Vagina (tissue), 2 donors: Measurements from ENCODE around the gene HBE1.

ENCODE experiments used
- POLR2A ChIP-seq, 2 donors: fragments of 450-650 bp; IDR thresholded peaks; one replicate each; pipeline ENCODE4 v1.6.1; 2017; ENCODE audit warnings: antibody characterized with exemption in 2 of 2, mild to moderate bottlenecking in 2 of 2, moderate library complexity in 2 of 2
- POLR2AphosphoS5 ChIP-seq, 2 donors: sonication (generic); formaldehyde crosslinking; IDR thresholded peaks; one replicate each; pipeline ENCODE4 v1.9.0; 2017; ENCODE audit warnings: antibody characterized with exemption in 2 of 2, mild to moderate bottlenecking in 2 of 2, low read depth in 1 of 2; ENCODE audit not compliant: insufficient read depth in 1 of 2
- TF ChIP-seq, protein P1 (sequence below), 3 experiments: fragments of 450-650 bp in 2 of 3; fragments of 200-600 bp in 1 of 3; sonication (generic) in 1 of 3; IDR thresholded peaks; one replicate each; pipeline ENCODE4 v1.5.1; 2017 to 2019; ENCODE audit warnings: antibody characterized with exemption in 3 of 3, mild to moderate bottlenecking in 2 of 3, moderate library complexity in 2 of 3

GRCh38 chr11:5226732-5227310, 42.9 kb downstream of the HBE1 start, which contains the start of gene HBB:
- TF ChIP-seq POLR2AphosphoS5 (IDR thresholded peaks at IDR 0.05; ENCODE audit: insufficient read depth in 1 of 2, low read depth in 1 of 2): no peak
- TF ChIP-seq, protein P1, sequence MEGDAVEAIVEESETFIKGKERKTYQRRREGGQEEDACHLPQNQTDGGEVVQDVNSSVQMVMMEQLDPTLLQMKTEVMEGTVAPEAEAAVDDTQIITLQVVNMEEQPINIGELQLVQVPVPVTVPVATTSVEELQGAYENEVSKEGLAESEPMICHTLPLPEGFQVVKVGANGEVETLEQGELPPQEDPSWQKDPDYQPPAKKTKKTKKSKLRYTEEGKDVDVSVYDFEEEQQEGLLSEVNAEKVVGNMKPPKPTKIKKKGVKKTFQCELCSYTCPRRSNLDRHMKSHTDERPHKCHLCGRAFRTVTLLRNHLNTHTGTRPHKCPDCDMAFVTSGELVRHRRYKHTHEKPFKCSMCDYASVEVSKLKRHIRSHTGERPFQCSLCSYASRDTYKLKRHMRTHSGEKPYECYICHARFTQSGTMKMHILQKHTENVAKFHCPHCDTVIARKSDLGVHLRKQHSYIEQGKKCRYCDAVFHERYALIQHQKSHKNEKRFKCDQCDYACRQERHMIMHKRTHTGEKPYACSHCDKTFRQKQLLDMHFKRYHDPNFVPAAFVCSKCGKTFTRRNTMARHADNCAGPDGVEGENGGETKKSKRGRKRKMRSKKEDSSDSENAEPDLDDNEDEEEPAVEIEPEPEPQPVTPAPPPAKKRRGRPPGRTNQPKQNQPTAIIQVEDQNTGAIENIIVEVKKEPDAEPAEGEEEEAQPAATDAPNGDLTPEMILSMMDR (IDR thresholded peaks at IDR 0.05): no peak
- TF ChIP-seq POLR2A (IDR thresholded peaks at IDR 0.05): no peak
